Vagina (tissue), 2 donors: ENCODE measurements around the gene LRG1. TPM values are rescaled to one million over a fixed set of nuclear protein-coding genes. Genes with fewer than 3 reads are reported as not detected.

ENCODE experiments used
- DNase-seq, 2 donors: peaks; one replicate each; pipeline ENCODE4 v3.0.0-alpha.2; 2017; ENCODE audit errors: extremely low spot score in 2 of 2
- H3K27ac ChIP-seq: fragments of 200-600 bp; sonication (generic); one replicate; pipeline ENCODE4 v1.5.1; 2019
- H3K27me3 ChIP-seq: fragments of 200-600 bp; sonication (generic); one replicate; pipeline ENCODE4 v1.5.1; 2019
- H3K36me3 ChIP-seq, 2 donors: fragments of 200-600 bp; sonication (generic); one replicate each; pipeline ENCODE4 v1.5.1; 2017 to 2019
- H3K4me1 ChIP-seq: fragments of 200-600 bp; sonication (generic); one replicate; pipeline ENCODE4 v1.5.1; 2019
- H3K4me3 ChIP-seq, 2 donors: fragments of 200-600 bp; sonication (generic); 1 replicate in 1 of 2; 2 replicates in 1 of 2; pipeline ENCODE4 v1.5.1; 2016 to 2019
- H3K9me3 ChIP-seq: fragments of 200-600 bp; sonication (generic); one replicate; pipeline ENCODE4 v1.5.1; 2019
- CTCF ChIP-seq, 3 experiments: fragments of 450-650 bp in 2 of 3; fragments of 200-600 bp in 1 of 3; sonication (generic) in 1 of 3; IDR thresholded peaks; one replicate each; pipeline ENCODE4 v1.5.1; 2017 to 2019; ENCODE audit warnings: antibody characterized with exemption in 3 of 3, mild to moderate bottlenecking in 2 of 3, moderate library complexity in 2 of 3
- POLR2A ChIP-seq, 2 donors: fragments of 450-650 bp; IDR thresholded peaks; one replicate each; pipeline ENCODE4 v1.6.1; 2017; ENCODE audit warnings: antibody characterized with exemption in 2 of 2, mild to moderate bottlenecking in 2 of 2, moderate library complexity in 2 of 2
- POLR2AphosphoS5 ChIP-seq, 2 donors: sonication (generic); formaldehyde crosslinking; IDR thresholded peaks; one replicate each; pipeline ENCODE4 v1.9.0; 2017; ENCODE audit warnings: antibody characterized with exemption in 2 of 2, mild to moderate bottlenecking in 2 of 2, low read depth in 1 of 2; ENCODE audit not compliant: insufficient read depth in 1 of 2
- intact Hi-C: fragments of 100-400 bp; cut with DNase I; formaldehyde crosslinking; loops from one replicate; pipeline ENCODE4 v1.15.1; 2023
- total RNA-seq: library from RNA; depleted of rRNA; stranded (reverse); fragments of >200 nt; gene quantifications from one replicate; pipeline ENCODE4 v1.2.3, GENCODE V29; 2016

The LRG1 gene
- total RNA-seq, 1 donor from 2014 or later = 6.9 TPM

- Histone ChIP-seq H3K4me3 (no peak overlapping the region), H3K4me1 (peaks cover 16% of the 10 kb centered on the region), H3K27me3 (no peaks in the 10 kb centered on the region), H3K27ac (no peak overlapping the region), H3K9me3 (no peaks in the 10 kb centered on the region), H3K36me3 (no peaks in the 10 kb centered on the region)
- no peak for TF ChIP-seq POLR2A (IDR thresholded peaks at IDR 0.05)
- no peak for TF ChIP-seq CTCF (IDR thresholded peaks at IDR 0.05)
- no peak for TF ChIP-seq POLR2AphosphoS5 (IDR thresholded peaks at IDR 0.05; ENCODE audit: insufficient read depth in 1 of 2, low read depth in 1 of 2)
- DNase-seq = no peak
- intact Hi-C loops = no loop called here
Measured at GRCh38 chr19:4585556-4585955, 45.7 kb upstream of the LRG1 start.

GRCh38 chr19:4584670-4585460 lies 45.0 kb upstream of the LRG1 start:
- Histone ChIP-seq H3K36me3 (no peaks in the 10 kb centered on the region), H3K27me3 (no peaks in the 10 kb centered on the region), H3K27ac (no peak overlapping the region), H3K4me3 (peak overlapping the region; percentile 39 to 42), H3K9me3 (no peaks in the 10 kb centered on the region), H3K4me1 (peaks cover 16% of the 10 kb centered on the region)
- TF ChIP-seq CTCF (IDR thresholded peaks at IDR 0.05) = no peak
- no peak for TF ChIP-seq POLR2A (IDR thresholded peaks at IDR 0.05)
- TF ChIP-seq POLR2AphosphoS5 (IDR thresholded peaks at IDR 0.05; ENCODE audit: insufficient read depth in 1 of 2, low read depth in 1 of 2) = no peak
- intact Hi-C loops = no loop called here
- no peak for DNase-seq

- intact Hi-C loops = no loop called here
- TF ChIP-seq CTCF (IDR thresholded peaks at IDR 0.05) (no peak), POLR2A (IDR thresholded peaks at IDR 0.05) (no peak), POLR2AphosphoS5 (IDR thresholded peaks at IDR 0.05; ENCODE audit: insufficient read depth in 1 of 2, low read depth in 1 of 2) (no peak)
- Histone ChIP-seq H3K4me1 (peaks cover 16% of the 10 kb centered on the region), H3K27ac (no peak overlapping the region), H3K36me3 (no peaks in the 10 kb centered on the region), H3K4me3 (peak overlapping the region; percentile 39 to 42), H3K9me3 (no peaks in the 10 kb centered on the region), H3K27me3 (no peaks in the 10 kb centered on the region)
- no peak for DNase-seq
Measured at GRCh38 chr19:4583961-4584669, 44.3 kb upstream of the LRG1 start.

- intact Hi-C loops = no loop called here
- peaks cover 16% of the 10 kb centered on the region for H3K4me1 ChIP-seq
- H3K36me3 ChIP-seq = no peaks in the 10 kb centered on the region
- no peak overlapping the region for H3K27ac ChIP-seq
- no peak overlapping the region for H3K4me3 ChIP-seq
- DNase-seq = no peak
- H3K9me3 ChIP-seq = no peaks in the 10 kb centered on the region
- TF ChIP-seq POLR2A (IDR thresholded peaks at IDR 0.05) = no peak
- TF ChIP-seq CTCF (IDR thresholded peaks at IDR 0.05) = no peak
- no peak for TF ChIP-seq POLR2AphosphoS5 (IDR thresholded peaks at IDR 0.05; ENCODE audit: insufficient read depth in 1 of 2, low read depth in 1 of 2)
- H3K27me3 ChIP-seq = no peaks in the 10 kb centered on the region
Measured at GRCh38 chr19:4582980-4583842, 43.4 kb upstream of the LRG1 start.
